CD4-positive, CD25-positive, alpha-beta regulatory T cell (primary cell): ENCODE results near the gene THSD7A. TPM values are rescaled to one million over a fixed set of nuclear protein-coding genes. Genes with fewer than 3 reads are reported as not detected.

Experiments used
- ATAC-seq, 2 donors: fragments of 150-1000 bp; cut with Tn5 transposase; one replicate each; pipeline ENCODE4 v1.10.0; 2021; ENCODE audit warnings: low read depth in 2 of 2, moderate number of reproducible peaks in 2 of 2, moderate library complexity in 1 of 2
- DNase-seq, 3 donors: peaks; one replicate each; pipeline versions ENCODE4 v3.0.0 to v3.0.0-alpha.2; 2012 to 2022; ENCODE audit warnings: mixed read lengths in 1 of 3
- H3K27ac ChIP-seq: one replicate; pipeline ENCODE4 v1.7.0; 2013; ENCODE audit warnings: mild to moderate bottlenecking, low read length; ENCODE audit not compliant: insufficient read depth, poor library complexity, severe bottlenecking
- H3K27me3 ChIP-seq: one replicate; pipeline ENCODE4 v1.7.0; 2013; ENCODE audit warnings: low read length; ENCODE audit not compliant: control insufficient read depth, insufficient read depth
- H3K36me3 ChIP-seq: one replicate; pipeline ENCODE4 v1.7.0; 2013; ENCODE audit warnings: mild to moderate bottlenecking, low read length, moderate library complexity; ENCODE audit not compliant: control insufficient read depth, insufficient read depth
- H3K4me1 ChIP-seq: 2 replicates; pipeline ENCODE4 v1.7.0; 2013; ENCODE audit warnings: mild to moderate bottlenecking, low read length; ENCODE audit not compliant: insufficient read depth, control insufficient read depth, poor library complexity, severe bottlenecking
- H3K4me3 ChIP-seq: one replicate; pipeline ENCODE4 v1.7.0; 2013; ENCODE audit warnings: low read depth, mild to moderate bottlenecking, low read length, moderate library complexity
- H3K9me3 ChIP-seq, 2 experiments: 1 replicate in 1 of 2; 2 replicates in 1 of 2; pipeline ENCODE4 v1.7.0; 2013; ENCODE audit warnings: low read length in 2 of 2, mild to moderate bottlenecking in 1 of 2, moderate library complexity in 1 of 2; ENCODE audit not compliant: control insufficient read depth in 2 of 2
- H3K27ac Mint-ChIP-seq, 3 donors: one replicate each; pipeline ENCODE4 v1.8.0; 2020 to 2022; ENCODE audit warnings: mild to moderate bottlenecking in 3 of 3, mixed read lengths in 3 of 3, moderate library complexity in 2 of 3
- H3K27me3 Mint-ChIP-seq: one replicate; pipeline ENCODE4 v1.8.0; 2022; ENCODE audit warnings: mild to moderate bottlenecking, mixed read lengths
- H3K36me3 Mint-ChIP-seq: one replicate; pipeline ENCODE4 v1.8.0; 2020; ENCODE audit warnings: mixed read lengths
- H3K4me1 Mint-ChIP-seq, 4 donors: one replicate each; pipeline ENCODE4 v1.8.0; 2020 to 2022; ENCODE audit warnings: mixed read lengths in 4 of 4, mild to moderate bottlenecking in 1 of 4
- H3K4me3 Mint-ChIP-seq, 4 donors: one replicate each; pipeline ENCODE4 v1.8.0; 2020 to 2022; ENCODE audit warnings: mild to moderate bottlenecking in 4 of 4, mixed read lengths in 4 of 4, moderate library complexity in 3 of 4
- H3K9me3 Mint-ChIP-seq, 7 donors: one replicate each; pipeline ENCODE4 v1.8.0; 2020 to 2022; ENCODE audit warnings: mixed read lengths in 7 of 7, mild to moderate bottlenecking in 3 of 7, moderate library complexity in 2 of 7
- polyA plus RNA-seq, 4 donors: library from polyadenylated mRNA; unstranded; fragments of 300-500 nt; fragmentation: Illumina TruSeq; gene quantifications; one replicate each; pipeline ENCODE4 v1.2.3, GENCODE V29; 2021
- total RNA-seq: library from RNA; stranded (reverse); gene quantifications from one replicate; pipeline ENCODE4 v1.2.3, GENCODE V29; 2022

The THSD7A gene
- total and polyA plus RNA-seq, 5 donors from 2014 or later, result 0.02 TPM; not detected in 4

DNA sequence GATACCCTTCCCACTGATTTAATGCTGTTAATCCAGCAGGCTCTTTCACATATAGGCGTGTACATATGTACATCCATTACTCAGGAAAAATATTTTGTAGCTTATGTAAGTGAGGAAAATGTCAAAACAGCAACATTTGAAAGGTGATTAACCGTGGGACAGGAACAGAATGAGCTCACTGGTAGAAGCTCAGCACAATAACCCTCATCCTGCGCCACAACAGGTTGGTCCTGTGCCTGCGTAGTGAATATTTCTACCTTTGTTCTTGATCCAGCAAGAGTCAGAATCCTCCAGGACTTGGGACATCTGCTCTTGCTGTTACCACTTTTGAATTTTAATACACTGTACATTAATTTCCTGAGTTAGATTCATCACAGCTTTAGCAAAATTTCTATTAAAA lies 359.4 kb downstream of the THSD7A start:
- no peaks in the 10 kb centered on the region for H3K36me3 ChIP-seq
- H3K27ac Mint-ChIP-seq, result no peak overlapping the region
- H3K9me3 ChIP-seq, result no peaks in the 10 kb centered on the region
- DNase-seq (no peak), ATAC-seq (no peak)
- H3K4me3 ChIP-seq, result no peak overlapping the region
- no peaks in the 10 kb centered on the region for H3K27me3 Mint-ChIP-seq
- no peaks in the 10 kb centered on the region for H3K27me3 ChIP-seq
- no peak overlapping the region for H3K27ac ChIP-seq
- H3K36me3 Mint-ChIP-seq, result no peaks in the 10 kb centered on the region
- no peaks in the 10 kb centered on the region for H3K4me1 Mint-ChIP-seq
- H3K4me3 Mint-ChIP-seq, result no peak overlapping the region
- H3K4me1 ChIP-seq, result no peaks in the 10 kb centered on the region
- no peaks in the 10 kb centered on the region for H3K9me3 Mint-ChIP-seq

DNA sequence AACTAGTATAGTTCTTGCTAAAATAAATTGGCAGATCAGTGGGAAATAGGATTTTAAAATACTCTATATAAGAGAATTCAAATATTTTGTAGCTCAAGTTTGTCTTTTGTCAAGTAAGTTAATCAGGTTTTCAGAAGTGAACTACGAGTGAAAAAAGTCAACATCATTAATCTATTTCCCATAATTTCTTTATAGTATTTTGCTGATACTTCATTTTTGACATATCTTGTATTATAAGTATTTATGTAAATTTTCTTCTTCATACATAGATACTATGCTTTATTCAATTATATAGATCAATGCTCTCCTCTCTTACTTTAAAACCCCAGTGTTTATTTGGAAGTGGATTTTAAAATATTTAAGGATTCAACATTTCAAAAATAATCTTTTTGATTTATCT lies 360.7 kb downstream of the THSD7A start:
- H3K27me3 Mint-ChIP-seq, result no peaks in the 10 kb centered on the region
- no peak for ATAC-seq

DNA sequence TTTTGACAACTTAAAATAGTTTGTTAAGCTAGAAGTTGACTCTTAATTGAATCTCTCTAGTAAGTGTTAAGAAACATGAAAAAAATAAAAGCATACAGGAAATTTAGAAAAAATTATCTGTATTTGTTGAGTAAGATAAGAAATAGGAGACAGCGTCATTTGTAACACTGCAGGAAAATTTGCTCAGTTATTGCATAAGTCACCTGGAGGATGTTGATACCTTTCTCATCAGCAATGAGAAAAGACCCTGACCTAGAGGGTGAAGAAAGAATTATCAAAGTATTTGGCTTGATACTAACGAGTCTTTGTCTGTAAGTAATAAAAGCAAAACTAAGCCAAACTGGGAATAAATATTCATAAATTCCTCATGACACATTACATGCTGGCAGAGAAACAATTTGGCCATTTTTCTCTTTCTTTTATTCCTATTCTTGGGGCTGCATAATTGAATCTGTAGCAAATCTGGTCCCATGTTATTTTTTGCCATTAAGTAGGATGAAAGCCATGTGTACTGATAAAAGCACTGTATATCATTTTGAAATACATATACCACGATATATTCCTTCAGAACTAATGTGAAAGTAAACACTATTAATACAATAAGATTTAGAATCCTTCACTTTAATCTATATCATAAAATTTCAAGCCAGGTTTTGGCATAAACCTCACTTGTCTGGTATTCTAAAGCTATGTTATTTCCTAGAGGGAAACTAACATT lies 362.8 kb downstream of the THSD7A start:
- Histone ChIP-seq H3K27me3 (no peaks in the 10 kb centered on the region), H3K4me3 (no peak overlapping the region), H3K36me3 (no peaks in the 10 kb centered on the region), H3K27ac (no peak overlapping the region), H3K9me3 (no peaks in the 10 kb centered on the region), H3K4me1 (no peaks in the 10 kb centered on the region)
- H3K27me3 Mint-ChIP-seq, result no peaks in the 10 kb centered on the region
- no peaks in the 10 kb centered on the region for H3K9me3 Mint-ChIP-seq
- no peaks in the 10 kb centered on the region for H3K36me3 Mint-ChIP-seq
- DNase-seq, result no peak
- ATAC-seq, result no peak
- no peak overlapping the region for H3K4me3 Mint-ChIP-seq
- H3K27ac Mint-ChIP-seq, result no peak overlapping the region
- H3K4me1 Mint-ChIP-seq, result no peaks in the 10 kb centered on the region

More for the DNA sequence above, 360.7 kb downstream of the THSD7A start:
- H3K27ac ChIP-seq, result no peak overlapping the region
- H3K4me1 Mint-ChIP-seq, result no peaks in the 10 kb centered on the region
- no peak overlapping the region for H3K27ac Mint-ChIP-seq
- H3K36me3 ChIP-seq, result no peaks in the 10 kb centered on the region
- no peak overlapping the region for H3K4me3 Mint-ChIP-seq
- no peaks in the 10 kb centered on the region for H3K4me1 ChIP-seq
- H3K9me3 ChIP-seq, result no peaks in the 10 kb centered on the region
- DNase-seq, result no peak
- no peaks in the 10 kb centered on the region for H3K9me3 Mint-ChIP-seq
- no peaks in the 10 kb centered on the region for H3K27me3 ChIP-seq
- no peaks in the 10 kb centered on the region for H3K36me3 Mint-ChIP-seq
- H3K4me3 ChIP-seq, result no peak overlapping the region

DNA sequence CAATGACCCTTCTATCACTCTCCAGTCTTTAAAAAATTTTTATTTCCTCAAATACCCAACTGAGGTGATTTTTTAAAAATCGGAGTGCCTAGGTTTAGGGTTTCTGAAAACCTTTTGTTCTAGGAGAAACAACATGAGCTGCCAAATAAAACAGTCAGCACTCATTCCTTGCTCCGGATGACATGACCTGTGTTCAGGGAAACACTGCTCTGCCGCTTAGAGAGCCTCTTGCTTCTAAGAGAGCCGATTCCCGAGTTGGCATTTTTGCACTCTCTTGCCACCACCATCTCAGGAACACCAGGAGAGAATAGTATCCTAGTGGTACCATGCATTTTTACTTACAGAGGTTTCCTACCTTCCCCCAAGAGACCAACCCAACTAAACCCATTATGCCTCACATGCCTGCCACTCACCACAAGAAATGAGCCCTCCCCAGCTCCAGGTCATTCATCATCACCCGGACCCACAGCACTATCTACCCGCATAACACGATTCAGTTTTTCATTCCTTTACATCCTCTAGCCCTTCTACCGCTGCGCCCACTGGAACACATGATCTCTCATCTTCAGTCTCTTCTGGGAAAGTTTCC lies 365.4 kb downstream of the THSD7A start:
- no peak overlapping the region for H3K4me3 ChIP-seq
- H3K36me3 ChIP-seq, result no peaks in the 10 kb centered on the region
- Mint-ChIP-seq H3K9me3 (no peaks in the 10 kb centered on the region), H3K36me3 (no peaks in the 10 kb centered on the region), H3K4me3 (no peak overlapping the region), H3K27me3 (no peaks in the 10 kb centered on the region), H3K4me1 (no peaks in the 10 kb centered on the region), H3K27ac (no peak overlapping the region)
- ATAC-seq, result no peak
- no peak overlapping the region for H3K27ac ChIP-seq
- no peaks in the 10 kb centered on the region for H3K9me3 ChIP-seq
- DNase-seq, result no peak
- H3K27me3 ChIP-seq, result no peaks in the 10 kb centered on the region
- no peaks in the 10 kb centered on the region for H3K4me1 ChIP-seq

DNA sequence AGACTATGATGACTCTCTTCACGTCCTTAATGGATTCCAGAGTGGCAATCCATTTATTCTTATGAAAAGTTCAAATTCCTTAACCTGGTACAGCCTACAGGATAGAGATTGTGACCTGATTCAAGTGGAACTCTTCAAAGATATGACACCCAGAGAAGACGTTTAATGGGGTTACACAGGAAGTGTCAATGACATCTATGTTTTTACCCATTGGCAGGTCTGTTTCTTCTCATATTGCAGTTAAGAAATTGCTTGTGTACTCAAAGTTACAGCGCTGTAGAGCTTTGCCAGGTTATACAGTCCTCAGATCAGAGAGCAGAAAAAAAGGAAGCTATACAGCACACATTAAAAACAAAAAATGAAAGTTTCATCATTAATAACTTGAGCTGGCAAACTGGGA lies 367.4 kb downstream of the THSD7A start:
- Mint-ChIP-seq H3K27ac (no peak overlapping the region), H3K27me3 (no peaks in the 10 kb centered on the region), H3K36me3 (no peaks in the 10 kb centered on the region), H3K4me3 (no peak overlapping the region), H3K9me3 (peaks cover 0 to 3% (median 0%) of the 10 kb centered on the region in 7 donors), H3K4me1 (no peaks in the 10 kb centered on the region)
- ATAC-seq, result no peak
- Histone ChIP-seq H3K36me3 (no peaks in the 10 kb centered on the region), H3K27ac (no peak overlapping the region), H3K27me3 (no peaks in the 10 kb centered on the region), H3K4me3 (no peak overlapping the region), H3K4me1 (no peaks in the 10 kb centered on the region), H3K9me3 (no peaks in the 10 kb centered on the region)
- no peak for DNase-seq

DNA sequence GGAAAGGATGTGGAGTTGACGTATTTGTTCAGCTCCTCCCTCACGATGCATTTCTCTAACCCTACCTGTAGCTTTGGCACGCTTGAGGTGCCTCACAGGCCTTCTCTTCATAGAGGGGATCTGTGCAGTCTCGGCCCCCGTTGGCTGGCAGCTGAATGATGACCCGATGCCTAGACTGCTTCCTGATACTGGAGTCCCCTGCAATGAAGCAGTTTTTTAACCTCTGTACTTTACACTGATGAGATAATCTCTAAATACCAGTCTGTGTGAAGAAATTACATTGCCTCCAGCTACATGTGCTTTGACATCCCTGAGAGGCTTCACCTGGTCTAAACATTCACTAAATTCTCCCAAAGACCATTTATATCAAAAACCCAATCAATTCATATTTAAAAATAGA lies 370.1 kb downstream of the THSD7A start:
- no peak overlapping the region for H3K27ac Mint-ChIP-seq
- H3K4me1 Mint-ChIP-seq, result no peaks in the 10 kb centered on the region
- no peak overlapping the region for H3K4me3 Mint-ChIP-seq
- H3K4me3 ChIP-seq, result no peak overlapping the region
- no peak for DNase-seq
- no peaks in the 10 kb centered on the region for H3K36me3 Mint-ChIP-seq
- H3K27ac ChIP-seq, result no peak overlapping the region
- ATAC-seq, result no peak
- H3K36me3 ChIP-seq, result no peaks in the 10 kb centered on the region
- H3K4me1 ChIP-seq, result no peaks in the 10 kb centered on the region
- peaks cover 0 to 3% (median 0%) of the 10 kb centered on the region in 7 donors for H3K9me3 Mint-ChIP-seq
- H3K27me3 Mint-ChIP-seq, result no peaks in the 10 kb centered on the region
- no peaks in the 10 kb centered on the region for H3K9me3 ChIP-seq
- no peaks in the 10 kb centered on the region for H3K27me3 ChIP-seq

DNA sequence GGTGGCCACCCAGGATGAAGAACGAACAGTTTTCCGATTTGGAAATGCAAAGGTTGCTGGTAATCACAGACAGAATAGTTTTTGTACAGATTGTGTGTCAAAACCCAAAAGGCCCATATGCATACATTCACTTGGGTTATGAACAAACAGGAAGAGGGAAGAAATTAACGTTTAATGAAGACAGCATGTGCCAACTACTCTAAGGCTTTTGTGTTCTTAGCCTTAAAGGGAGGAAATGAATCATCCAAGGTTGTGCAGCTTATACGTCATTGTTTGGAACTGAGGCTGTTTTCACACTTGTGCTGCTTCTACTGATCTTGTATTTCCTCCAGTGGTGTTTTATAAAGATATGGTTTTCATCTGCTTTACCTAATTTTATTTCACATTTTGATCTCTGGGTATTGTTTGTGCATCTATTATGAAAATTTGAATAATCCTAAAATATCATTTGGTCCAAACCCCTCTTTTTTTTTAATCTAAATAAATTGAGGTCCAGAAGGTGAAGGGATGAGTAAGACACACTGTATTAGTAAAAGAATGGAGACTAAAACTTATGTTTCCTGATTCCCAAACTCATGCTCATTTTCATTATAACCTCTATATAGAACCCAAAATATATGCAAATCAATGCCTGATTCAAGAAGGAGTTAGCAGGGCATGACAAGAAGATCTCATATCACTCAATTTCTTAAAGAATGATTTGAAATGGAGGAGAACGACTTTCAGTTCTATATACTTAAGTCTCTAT lies 373.1 kb downstream of the THSD7A start:
- Mint-ChIP-seq H3K4me3 (no peak overlapping the region), H3K36me3 (no peaks in the 10 kb centered on the region), H3K27ac (no peak overlapping the region), H3K27me3 (no peaks in the 10 kb centered on the region), H3K9me3 (peaks cover 0 to 3% (median 0%) of the 10 kb centered on the region in 7 donors), H3K4me1 (no peaks in the 10 kb centered on the region)
- no peak for ATAC-seq
- H3K36me3 ChIP-seq, result no peaks in the 10 kb centered on the region
- DNase-seq, result peak in 1 of 3 donors; percentile 2
- no peaks in the 10 kb centered on the region for H3K27me3 ChIP-seq
- no peak overlapping the region for H3K4me3 ChIP-seq
- no peaks in the 10 kb centered on the region for H3K4me1 ChIP-seq
- no peaks in the 10 kb centered on the region for H3K9me3 ChIP-seq
- H3K27ac ChIP-seq, result no peak overlapping the region
